ENCODE data around the gene DLG2. TPM values are rescaled to one million over a fixed set of nuclear protein-coding genes. Genes with fewer than 3 reads are reported as not detected.
A peak's percentile ranks its signal among the peaks of the same experiment; 100 is the strongest.

The DLG2 gene
- total and polyA plus RNA-seq, 2 donors (not counting 3 experiments of a cell fraction or from before 2014, with no cell fraction given) = 0.15 to 1.1 TPM

DNA sequence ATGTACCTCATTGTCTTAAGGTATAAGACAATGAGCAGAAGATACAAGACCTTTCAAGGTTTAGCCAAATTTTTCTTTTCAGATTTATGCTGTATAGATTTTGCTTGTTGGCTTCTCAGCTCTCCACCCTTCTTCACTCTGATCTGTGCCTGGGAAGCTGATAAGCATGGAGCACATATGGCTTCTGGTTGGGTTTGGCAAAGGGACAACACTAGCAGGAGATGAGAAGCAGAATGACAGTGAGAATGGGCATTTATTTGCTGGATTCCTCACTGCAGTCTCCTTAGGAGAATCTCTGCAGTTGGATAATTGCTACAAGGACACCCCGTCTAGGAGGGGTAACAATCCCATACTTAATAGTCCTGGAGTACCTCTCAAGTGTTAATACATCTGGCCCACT, 1866.2 kb downstream of the DLG2 start:
- no peak overlapping the region for H3K9ac ChIP-seq (replicated peaks; ENCODE audit: extremely low read depth, insufficient read depth, low read length)
- DNase-seq (ENCODE audit: low read depth, low spot score) = no peak
- no peak overlapping the region for H3K27ac ChIP-seq (ENCODE audit: insufficient read depth, low read depth, low read length)
- H3K4me1 ChIP-seq (ENCODE audit: control insufficient read depth, extremely low read depth, insufficient read depth, low read length) = no peaks in the 10 kb centered on the region
- no peak for TF ChIP-seq POLR2AphosphoS5 (IDR thresholded peaks at IDR 0.05; ENCODE audit: insufficient read depth, low read depth, low read length)
- TF ChIP-seq, protein P1, sequence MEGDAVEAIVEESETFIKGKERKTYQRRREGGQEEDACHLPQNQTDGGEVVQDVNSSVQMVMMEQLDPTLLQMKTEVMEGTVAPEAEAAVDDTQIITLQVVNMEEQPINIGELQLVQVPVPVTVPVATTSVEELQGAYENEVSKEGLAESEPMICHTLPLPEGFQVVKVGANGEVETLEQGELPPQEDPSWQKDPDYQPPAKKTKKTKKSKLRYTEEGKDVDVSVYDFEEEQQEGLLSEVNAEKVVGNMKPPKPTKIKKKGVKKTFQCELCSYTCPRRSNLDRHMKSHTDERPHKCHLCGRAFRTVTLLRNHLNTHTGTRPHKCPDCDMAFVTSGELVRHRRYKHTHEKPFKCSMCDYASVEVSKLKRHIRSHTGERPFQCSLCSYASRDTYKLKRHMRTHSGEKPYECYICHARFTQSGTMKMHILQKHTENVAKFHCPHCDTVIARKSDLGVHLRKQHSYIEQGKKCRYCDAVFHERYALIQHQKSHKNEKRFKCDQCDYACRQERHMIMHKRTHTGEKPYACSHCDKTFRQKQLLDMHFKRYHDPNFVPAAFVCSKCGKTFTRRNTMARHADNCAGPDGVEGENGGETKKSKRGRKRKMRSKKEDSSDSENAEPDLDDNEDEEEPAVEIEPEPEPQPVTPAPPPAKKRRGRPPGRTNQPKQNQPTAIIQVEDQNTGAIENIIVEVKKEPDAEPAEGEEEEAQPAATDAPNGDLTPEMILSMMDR (IDR thresholded peaks at IDR 0.05; ENCODE audit: extremely low read depth in 1 of 2, insufficient read depth in 1 of 2, low read depth in 1 of 2, low read length in 2 of 2) = no peak
- TF ChIP-seq FOS (IDR thresholded peaks at IDR 0.05; ENCODE audit: borderline replicate concordance, insufficient read depth, low read length) = no peak
- no peak for TF ChIP-seq EZH2 (IDR thresholded peaks at IDR 0.05; ENCODE audit: borderline replicate concordance, low read depth, low read length, severe bottlenecking)
- no peak for TF ChIP-seq MYC (IDR thresholded peaks at IDR 0.05; ENCODE audit: low read depth, low read length)
- no peak for TF ChIP-seq POLR2A (IDR thresholded peaks at IDR 0.05; ENCODE audit: low read depth, low read length)
- TF ChIP-seq JUN (IDR thresholded peaks at IDR 0.05; ENCODE audit: borderline replicate concordance, insufficient read depth, insufficient read length, low read depth) = no peak
- no peaks in the 10 kb centered on the region for H3K9me3 ChIP-seq (replicated peaks; ENCODE audit: control insufficient read depth, insufficient read depth, low read length)
- H3K27me3 ChIP-seq (ENCODE audit: control insufficient read depth in 2 of 2, insufficient read depth in 2 of 2, low read length in 2 of 2) = no peaks in the 10 kb centered on the region
- H4K20me1 ChIP-seq (replicated peaks; ENCODE audit: control insufficient read depth, extremely low read depth, insufficient read depth, low read length) = no peaks in the 10 kb centered on the region
- no peak overlapping the region for H3K4me2 ChIP-seq (ENCODE audit: insufficient read depth, low read length)
- H3K79me2 ChIP-seq (ENCODE audit: control insufficient read depth, insufficient read depth, low read length) = no peaks in the 10 kb centered on the region
- CTCF ChIA-PET = no interaction called here
- H3K4me3 ChIP-seq (replicated peaks in 1 of 3; ENCODE audit: insufficient read depth in 1 of 3, low read depth in 1 of 3, low read length in 3 of 3) = no peak overlapping the region
- no peak overlapping the region for H2AFZ ChIP-seq (ENCODE audit: low read depth, low read length)
- peak; percentile 42 for FAIRE-seq
- intact Hi-C loops (cut with micrococcal nuclease) = no loop called here
- POLR2A ChIA-PET = no interaction called here
- no TSS peak for BruUV-seq (replicated peaks)
- dilution Hi-C loops (cut with MboI; ENCODE audit: extremely low pct_ligation_motif_present, low sequenced_read_pairs) = no loop called here
- no peaks in the 10 kb centered on the region for H3K9me1 ChIP-seq (replicated peaks; ENCODE audit: control insufficient read depth, extremely low read depth, insufficient read depth, low read length)
- H3K36me3 ChIP-seq (ENCODE audit: control insufficient read depth in 2 of 2, extremely low read depth in 1 of 2, insufficient read depth in 2 of 2, low read length in 2 of 2) = no peaks in the 10 kb centered on the region
